HG02938 (cell line): ENCODE data around the gene TBC1D10A.

ENCODE experiments used
- ATAC-seq: cut with Tn5 transposase; IDR thresholded peaks from one replicate; pipeline ENCODE4 v1.9.1; 2021; ENCODE audit warnings: mild to moderate bottlenecking, moderate library complexity; ENCODE audit not compliant: unreplicated experiment

Gene TBC1D10A

GRCh38 chr22:30268331-30268730, 58.4 kb downstream of the TBC1D10A start:
- no peak for ATAC-seq

- ATAC-seq, result no peak
Observed at GRCh38 chr22:30267382-30268302, 59.1 kb downstream of the TBC1D10A start.

DNA sequence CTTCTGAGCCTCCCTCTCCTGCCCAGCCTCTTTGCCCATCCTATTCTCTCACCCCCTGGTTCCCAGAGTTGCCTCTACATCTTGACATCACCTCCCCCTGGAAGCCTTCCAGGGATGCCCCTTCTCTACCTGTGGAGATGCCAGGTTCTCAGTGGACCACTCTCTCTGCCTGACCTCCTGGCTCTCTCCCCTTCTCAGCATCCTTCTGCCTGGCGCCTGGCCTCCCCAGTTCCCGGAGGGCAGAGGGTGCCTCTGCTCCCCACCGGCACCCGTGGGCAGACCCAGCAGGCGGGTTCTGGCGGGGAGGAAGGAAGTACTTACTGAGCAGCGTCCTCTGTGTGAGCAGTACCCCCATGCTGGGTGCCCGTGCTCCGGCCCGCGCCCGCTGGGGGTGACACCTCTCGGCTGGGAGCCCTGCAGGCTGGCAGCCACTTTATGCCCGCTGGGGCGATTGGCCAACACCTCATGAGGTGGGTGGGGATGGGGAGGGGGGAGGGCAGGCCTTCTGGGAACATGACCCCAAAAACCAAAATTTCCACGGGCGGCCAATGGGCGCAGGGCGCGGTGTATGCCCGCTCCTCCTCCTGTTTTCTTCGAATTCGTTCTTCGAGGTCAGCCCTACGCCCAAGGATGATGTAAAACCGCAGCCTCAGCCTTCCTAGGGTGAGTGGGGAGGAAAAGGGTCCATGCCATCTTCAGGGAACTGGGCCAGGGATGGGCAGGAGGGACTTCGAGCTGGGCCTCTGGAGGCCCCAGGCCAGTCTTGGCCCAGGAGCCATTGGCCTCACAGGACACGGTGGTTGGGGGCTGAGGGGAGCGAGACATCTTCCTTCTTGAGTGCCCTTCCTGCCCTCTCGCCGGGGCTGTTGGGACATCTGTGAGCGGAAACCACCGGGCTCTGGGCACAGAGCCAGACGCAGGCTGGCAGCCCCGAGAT, 60.0 kb downstream of the TBC1D10A start, which contains the start of gene OSM:
TSS of gene OSM (minus strand) at position 407 of the 937 bp plus-strand sequence. CDS start at position 355, 52 bp downstream.
- ATAC-seq, result no peak

- ATAC-seq, result no peak
Observed at GRCh38 chr22:30265823-30266444, 60.8 kb downstream of the TBC1D10A start.

GRCh38 chr22:30265131-30265720, 61.5 kb downstream of the TBC1D10A start:
- no peak for ATAC-seq

- no peak for ATAC-seq
Observed at GRCh38 chr22:30263883-30264282, 62.9 kb downstream of the TBC1D10A start.

- no peak for ATAC-seq
Observed at GRCh38 chr22:30262917-30263741, 63.6 kb downstream of the TBC1D10A start.

DNA sequence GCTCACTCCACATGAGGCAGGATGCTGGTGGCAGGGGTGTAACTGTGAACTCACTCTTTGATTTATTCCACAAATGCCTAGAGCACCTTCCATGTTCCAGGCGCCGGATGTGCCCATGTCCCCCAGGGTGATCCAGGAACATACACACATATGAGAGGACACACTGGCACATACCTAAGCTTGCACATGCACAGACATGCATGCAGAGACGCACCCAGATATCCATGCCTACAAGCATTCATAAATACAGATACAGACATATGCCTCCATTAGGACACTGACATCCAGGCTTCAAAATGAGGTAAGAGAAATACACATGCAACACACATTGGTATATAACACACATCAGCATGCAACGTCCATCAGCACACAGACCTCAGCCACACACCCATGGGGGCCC, 64.6 kb downstream of the TBC1D10A start:
- no peak for ATAC-seq

DNA sequence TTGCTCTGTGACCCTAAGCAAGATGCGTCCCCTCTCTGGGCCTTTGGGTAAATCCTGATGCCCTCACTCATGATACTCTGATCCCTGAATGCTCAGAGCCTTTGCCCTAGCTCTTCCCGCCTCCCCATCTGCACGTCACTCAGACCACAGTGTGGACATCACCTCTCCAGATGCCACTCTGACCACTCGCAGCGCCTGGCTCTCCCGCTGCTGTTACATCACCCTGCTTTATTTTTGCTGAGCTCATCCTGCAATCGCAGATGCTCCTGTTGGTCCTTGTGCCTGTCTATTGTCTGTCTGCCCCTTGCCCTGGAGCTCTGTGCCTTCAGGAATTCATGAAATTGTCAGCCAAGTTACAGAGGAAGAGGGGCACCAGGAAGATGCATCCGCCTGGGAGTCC, 65.6 kb downstream of the TBC1D10A start:
- no peak for ATAC-seq

DNA sequence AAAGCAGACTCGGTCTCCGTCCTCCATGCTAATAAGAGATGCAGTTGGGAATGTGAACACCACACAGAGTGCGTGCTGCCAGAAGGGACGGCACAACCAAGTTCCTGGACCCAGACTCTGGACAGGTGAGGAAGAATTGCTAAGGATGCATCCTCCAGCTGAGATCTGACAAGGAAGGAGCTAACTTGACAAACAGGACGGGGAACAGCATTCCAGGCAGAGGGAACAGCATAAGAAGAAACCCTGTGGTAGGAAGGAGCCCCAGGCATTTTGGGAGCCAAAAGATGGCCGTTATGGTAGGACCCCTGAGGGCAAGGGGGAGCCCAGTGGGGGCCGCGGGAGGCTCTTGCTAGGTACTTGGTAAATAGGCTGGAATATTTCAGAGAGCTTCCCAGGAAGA, 66.1 kb downstream of the TBC1D10A start:
- no peak for ATAC-seq

GRCh38 chr22:30260276-30260675, 66.5 kb downstream of the TBC1D10A start:
- ATAC-seq, result no peak

DNA sequence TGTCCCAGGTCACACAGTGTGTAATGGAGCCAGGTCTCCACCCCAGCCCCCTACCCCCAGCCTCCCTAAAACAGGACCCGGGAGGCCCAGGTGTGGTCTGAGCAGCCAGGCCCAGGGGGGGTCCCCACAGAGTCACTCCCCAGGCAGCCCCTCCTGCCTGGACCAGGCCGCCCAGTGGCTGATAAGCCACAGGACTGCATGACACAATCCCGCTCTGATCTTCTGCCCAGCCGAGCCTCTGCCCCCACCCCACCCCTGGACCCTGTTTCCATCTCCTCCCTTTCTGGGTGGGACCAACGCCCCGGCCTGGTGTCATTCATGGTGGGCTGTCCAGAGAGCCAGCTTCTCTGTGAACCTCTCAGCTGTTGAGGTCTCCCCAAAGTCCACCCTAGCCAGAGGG, 72.4 kb downstream of the TBC1D10A start:
- ATAC-seq, result no peak

DNA sequence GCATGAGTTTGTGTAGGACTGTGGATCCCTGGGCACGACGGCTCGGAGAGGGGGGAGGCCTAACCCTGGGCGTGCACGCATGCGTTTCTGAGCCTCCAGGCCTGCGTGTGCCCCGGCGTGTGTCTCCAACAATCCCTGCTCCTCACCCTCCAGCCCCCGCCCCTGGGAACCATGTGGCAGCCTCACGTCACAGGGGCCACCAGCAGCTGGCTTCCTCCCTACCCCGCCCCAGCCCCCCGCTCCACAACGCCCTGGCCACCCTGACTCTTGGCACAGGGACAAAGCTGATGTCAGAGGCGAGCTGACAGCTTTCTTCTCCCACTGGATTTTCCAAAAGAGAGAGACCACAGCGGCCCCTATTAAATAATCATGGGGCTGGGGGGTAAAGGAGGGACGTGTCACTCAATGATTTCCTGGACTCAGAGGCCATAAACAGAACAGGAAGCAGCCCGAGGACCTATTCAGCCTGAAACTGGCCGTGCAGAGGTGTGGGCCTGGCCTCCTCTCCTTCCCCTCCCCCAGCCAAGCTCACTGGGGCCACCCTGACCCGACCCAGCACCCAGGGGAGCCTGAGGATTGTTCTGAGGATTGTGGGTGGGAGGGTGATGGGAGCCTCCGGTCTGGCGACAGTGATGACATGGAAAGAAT, 73.4 kb downstream of the TBC1D10A start:
- ATAC-seq, result no peak

DNA sequence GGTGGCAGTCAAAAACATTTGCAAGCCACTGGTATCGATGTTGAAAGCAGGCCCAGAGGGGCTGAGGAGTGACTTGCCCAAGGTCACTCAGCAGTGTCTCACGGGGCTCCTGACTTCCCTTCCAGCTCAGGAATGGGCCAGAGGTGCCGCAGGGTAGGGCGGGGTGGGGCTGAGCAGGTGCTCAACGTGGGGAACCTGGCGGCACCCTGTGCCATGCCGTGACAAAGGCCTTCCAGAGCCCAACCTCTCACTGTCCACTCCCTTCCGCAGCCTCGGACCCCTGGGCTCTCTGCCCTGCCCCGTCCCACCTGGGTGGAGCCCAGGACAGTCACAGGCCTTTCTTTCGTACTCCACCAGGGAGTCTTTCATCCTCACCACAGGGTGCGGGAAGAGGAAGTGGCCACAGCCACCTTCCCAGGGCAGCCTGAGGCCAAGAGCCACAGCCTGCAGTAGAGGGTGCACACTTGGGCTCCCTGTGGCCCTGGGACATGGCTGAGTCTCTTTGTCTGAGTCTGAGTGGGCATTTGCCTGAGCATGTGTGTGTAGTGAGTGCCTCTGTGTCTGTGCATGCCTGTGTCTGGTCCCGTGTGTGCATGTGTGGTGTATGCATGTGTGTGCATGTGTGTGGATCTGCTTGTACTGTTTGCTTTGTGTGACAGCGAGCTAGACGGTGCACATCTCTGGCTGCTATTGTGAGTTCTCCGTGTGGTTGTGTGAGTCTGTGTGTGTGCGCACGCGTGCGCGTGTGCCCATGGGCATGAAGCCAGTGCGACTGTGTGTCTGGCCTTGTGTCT, 74.1 kb downstream of the TBC1D10A start:
- ATAC-seq, result no peak

- ATAC-seq, result no peak
Observed at GRCh38 chr22:30251711-30252110, 75.0 kb downstream of the TBC1D10A start.

- no peak for ATAC-seq
Observed at GRCh38 chr22:30250661-30251267, 76.0 kb downstream of the TBC1D10A start.

DNA sequence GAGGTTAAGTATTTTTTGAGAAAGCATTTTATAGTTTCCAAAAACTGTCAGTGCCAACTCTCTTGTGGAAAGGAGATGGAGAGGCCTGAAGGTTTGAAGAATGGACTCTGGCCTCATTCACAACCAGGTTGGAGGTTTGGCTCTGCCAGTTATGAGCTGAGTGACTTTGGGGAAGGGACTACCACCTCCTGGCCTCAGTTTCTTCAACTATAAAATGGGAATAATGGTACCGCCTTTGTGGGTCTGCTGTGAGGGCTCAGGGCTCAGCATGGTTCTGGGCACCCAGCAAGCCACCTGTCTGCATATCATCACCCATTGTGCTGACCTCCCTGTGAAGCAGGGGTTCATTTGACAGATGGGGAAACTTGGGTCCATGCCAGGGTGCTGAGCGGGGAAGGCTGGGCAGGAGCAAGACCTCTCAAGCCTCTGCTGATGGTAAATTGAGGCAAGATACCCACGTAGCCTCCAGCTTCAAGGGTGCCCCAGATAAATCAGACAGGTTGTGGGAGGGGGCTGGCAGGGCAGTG, 76.6 kb downstream of the TBC1D10A start:
- ATAC-seq, result no peak
